Retina (tissue), 1 donor: ENCODE data around the gene ACTL9.
"Not testable (repeated sequence)": the region's sequence is repeated elsewhere in the genome, so short reads cannot be mapped to it uniquely, and the experiment has no call there.

Experiments
- DNase-seq: peaks from one replicate; pipeline ENCODE4 v3.0.0-alpha.2; 2016

ACTL9 gene, protein sequence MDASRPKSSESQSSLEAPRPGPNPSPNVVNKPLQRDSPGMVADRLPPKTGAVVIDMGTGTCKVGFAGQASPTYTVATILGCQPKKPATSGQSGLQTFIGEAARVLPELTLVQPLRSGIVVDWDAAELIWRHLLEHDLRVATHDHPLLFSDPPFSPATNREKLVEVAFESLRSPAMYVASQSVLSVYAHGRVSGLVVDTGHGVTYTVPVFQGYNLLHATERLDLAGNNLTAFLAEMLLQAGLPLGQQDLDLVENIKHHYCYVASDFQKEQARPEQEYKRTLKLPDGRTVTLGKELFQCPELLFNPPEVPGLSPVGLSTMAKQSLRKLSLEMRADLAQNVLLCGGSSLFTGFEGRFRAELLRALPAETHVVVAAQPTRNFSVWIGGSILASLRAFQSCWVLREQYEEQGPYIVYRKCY

DNA sequence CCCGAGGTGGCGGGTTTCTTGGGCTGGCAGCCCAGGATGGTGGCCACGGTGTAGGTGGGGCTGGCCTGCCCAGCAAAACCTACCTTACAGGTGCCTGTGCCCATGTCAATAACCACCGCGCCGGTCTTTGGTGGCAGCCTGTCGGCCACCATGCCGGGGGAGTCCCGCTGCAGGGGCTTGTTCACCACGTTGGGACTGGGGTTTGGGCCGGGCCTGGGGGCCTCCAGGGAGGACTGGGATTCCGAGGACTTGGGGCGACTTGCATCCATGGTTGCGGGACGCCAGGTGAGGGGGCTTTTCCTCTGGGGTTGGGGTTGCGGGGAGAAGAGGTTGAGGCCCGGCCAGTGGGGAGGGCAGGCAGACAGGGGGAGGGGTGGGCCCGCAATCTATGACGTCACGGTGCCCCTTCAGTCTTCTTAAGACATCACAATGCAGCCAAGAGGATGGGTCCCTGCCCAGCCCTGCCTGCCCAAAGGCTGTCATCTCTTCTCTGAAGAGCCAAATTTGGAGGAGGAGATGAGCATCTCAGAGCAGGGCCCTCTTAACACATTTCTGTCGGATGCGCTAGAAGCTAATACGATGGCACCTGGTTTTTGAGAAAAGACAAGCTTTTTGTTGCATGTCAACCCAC is at the start of gene ACTL9:
Gene ACTL9 (minus strand): TSS at position 363 of the 631 bp plus-strand sequence. CDS start 94 bp downstream, at position 269.
- no peak for DNase-seq

DNA sequence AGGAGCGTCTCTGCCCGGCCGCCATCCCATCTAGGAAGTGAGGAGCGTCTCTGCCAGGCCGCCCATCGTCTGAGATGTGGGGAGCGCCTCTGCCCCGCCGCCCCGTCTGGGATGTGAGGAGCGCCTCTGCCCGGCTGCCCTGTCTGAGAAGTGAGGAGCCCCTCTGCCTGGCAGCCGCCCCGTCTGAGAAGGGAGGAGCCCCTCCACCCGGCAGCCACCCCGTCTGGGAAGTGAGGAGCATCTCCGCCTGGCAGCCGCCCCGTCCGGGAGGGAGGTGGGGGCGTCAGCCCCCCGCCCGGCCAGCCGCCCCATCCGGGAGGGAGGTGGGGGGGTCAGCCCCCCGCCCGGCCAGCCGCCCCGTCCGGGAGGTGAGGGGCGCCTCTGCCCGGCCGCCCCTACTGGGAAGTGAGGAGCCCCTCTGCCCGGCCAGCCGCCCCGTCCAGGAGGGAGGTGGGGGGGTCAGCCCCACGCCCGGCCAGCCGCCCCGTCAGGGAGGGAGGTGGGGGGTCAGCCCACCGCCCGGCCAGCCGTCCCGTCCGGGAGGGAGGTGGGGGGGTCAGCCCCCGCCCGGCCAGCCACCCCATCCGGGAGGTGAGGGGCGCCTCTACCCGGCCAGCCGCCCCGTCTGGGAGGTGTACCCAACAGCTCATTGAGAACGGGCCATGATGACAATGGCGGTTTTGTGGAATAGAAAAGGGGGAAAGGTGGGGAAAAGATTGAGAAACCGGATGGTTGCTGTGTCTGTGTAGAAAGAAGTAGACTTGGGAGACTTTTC is 40.9 kb upstream of the ACTL9 start:
- DNase-seq: not testable (repeated sequence)

GRCh38 chr19:8738377-8738776 is 39.8 kb upstream of the ACTL9 start:
- DNase-seq: no peak

DNA sequence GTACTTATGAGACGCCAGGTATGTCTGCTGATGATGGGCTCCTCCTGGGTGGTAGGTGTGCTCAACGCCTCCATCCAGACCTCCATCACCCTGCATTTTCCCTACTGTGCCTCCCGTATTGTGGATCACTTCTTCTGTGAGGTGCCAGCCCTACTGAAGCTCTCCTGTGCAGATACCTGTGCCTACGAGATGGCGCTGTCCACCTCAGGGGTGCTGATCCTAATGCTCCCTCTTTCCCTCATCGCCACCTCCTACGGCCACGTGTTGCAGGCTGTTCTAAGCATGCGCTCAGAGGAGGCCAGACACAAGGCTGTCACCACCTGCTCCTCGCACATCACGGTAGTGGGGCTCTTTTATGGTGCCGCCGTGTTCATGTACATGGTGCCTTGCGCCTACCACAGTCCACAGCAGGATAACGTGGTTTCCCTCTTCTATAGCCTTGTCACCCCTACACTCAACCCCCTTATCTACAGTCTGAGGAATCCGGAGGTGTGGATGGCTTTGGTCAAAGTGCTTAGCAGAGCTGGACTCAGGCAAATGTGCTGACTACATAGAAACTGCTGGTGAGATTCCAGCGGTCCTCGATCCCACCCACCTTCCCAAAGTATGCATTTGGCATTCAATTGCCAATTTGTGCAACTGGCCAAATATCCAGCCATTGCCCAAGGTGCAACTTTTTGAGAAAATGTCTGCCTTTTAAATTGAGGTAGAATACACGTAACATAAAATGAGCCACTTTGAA is 33.0 kb upstream of the ACTL9 start:
- DNase-seq: no peak

DNA sequence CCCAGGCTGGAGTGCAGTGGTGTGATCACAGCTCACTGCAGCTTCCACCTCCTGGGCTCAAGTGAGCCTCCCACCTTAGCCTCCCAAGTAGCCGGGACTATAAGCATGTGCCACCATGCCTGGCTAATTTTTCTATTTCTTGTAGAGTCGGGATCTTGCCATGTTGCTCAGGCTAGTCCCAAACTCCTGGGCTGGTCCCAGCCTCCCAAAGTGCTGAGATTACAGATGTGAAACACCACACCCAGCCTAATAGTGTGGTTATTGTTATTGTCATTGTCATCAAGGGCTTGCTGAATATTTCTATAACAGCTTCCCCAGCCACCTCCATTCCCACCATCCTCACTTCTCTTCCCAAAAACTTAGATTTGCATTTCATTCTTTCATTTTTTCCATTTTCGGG is 25.7 kb upstream of the ACTL9 start:
- no peak for DNase-seq

GRCh38 chr19:8722032-8722431 is 23.4 kb upstream of the ACTL9 start:
- DNase-seq: no peak

DNA sequence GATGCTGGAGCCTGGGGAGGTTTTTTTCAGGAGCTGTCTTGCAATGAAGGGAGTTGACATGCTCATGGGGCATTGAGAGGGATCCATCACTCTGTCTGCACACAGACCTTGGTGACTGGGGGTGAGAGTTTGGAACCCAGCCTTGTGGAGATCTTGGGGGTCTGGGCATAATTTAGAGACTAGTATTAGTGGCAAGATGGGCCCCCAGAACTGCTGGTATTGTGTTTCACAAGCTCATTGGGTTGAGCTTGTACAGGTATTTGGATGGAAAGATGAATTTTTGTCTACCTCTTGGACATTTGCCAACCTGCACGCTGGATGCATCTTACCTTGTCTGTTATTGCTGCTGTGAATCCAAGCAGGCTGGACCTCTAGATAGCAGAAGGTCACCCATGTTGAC is 22.7 kb upstream of the ACTL9 start, which contains the start of gene OR2Z1:
Gene OR2Z1 (plus strand): TSS at position 301 of the 400 bp plus-strand sequence. CDS start 9,395 bp downstream, outside the sequence.
- no peak for DNase-seq

- not testable (repeated sequence) for DNase-seq
Measured at GRCh38 chr19:8710337-8710736, 11.7 kb upstream of the ACTL9 start.

GRCh38 chr19:8705742-8706141 is 7.1 kb upstream of the ACTL9 start:
- no peak for DNase-seq

DNA sequence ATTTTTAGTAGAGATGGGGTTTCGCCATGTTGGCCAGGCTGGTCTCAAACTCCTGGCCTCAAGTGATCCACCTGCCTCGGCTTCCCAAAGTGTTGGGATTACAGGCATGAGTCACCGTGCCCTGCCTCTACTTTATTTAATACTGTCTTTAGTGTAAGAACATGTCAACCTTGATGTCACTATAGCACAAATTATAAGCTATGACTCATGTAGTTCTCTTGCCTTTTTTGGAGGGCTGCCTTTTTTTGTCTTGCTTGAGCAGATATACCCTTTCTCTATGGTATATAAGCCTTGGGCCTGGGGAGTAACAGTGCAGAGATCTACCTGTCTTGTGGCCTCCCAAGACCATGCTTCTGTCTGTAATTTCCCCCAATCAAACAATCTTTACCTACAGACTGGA is 6.7 kb upstream of the ACTL9 start:
- DNase-seq: not testable (repeated sequence)

DNA sequence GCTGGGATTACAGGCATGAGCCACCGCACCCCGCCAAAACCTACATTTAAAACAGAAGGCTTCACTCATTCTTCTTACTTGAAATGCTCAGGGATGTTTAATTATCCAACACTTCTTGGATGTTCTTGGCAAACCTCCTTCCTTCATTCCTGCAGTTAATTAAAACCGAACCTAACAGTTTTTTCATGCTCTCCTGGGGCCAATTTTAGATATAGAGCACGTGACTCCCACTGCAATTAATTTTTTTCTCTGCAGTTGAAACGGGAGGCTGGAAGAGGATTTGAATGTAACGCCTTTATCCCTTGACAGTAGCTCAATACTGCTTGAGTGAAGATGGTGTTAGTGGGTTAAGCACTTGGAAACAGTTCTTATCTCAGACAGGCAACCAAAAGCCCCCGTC is 4.6 kb upstream of the ACTL9 start:
- DNase-seq: no peak

DNA sequence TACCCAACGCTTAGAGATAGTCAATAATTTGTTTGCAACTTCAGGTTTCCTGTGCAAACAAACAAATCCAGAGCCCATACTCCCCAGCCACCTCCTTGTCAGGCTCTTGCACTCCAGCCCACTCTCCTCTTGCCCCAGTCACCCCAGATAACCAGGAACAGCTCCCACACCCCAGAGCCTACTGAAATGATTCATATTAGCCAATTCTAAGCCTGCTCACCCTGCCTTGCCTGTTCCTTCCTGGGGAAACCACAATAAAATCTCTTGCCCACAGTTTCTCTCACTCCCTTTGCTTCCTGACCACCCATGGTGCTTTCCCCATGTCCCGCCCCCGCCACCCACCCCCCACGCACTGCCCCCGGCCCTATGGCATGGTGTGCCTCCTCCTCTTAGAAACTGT is 3.8 kb upstream of the ACTL9 start:
- DNase-seq: no peak

DNA sequence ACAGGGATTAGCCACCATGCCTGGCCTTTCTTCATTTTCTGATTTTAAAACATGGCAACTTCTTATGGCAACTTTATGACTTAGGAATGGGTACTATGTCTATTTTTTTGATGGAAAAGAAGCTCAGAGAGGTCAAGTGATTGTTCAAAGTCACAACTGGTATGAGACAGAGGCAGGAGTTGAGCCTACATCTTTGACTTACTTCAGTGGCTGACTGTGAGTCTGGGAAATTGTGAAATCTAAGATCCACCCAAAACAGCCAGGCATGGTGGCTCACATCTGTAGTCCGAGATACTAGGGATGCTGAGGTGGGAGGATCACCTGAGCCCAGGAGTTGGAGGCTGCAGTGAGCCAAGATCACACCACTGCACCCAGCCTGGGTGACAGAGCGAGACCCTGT is 2.4 kb upstream of the ACTL9 start:
- no peak for DNase-seq

DNA sequence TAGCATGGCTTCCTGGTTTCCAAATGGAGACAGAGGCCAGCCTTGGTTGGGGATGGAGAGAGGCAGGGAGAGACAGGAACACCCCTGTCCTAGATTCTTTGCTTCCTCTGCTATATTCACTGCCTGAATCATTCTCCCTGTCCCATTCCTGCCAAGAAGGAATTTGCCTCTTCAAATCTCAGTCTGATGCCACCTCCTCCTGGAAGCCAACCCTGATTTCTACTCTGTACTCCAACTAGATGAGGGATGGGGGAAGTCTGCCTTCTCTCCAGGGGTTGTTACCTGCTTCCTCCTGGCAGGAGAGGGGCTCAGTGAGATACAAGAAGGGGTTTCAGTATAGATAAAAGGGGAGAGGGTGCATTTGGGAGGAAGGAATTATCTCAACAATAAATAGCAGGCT is 1.3 kb upstream of the ACTL9 start:
- DNase-seq: no peak

DNA sequence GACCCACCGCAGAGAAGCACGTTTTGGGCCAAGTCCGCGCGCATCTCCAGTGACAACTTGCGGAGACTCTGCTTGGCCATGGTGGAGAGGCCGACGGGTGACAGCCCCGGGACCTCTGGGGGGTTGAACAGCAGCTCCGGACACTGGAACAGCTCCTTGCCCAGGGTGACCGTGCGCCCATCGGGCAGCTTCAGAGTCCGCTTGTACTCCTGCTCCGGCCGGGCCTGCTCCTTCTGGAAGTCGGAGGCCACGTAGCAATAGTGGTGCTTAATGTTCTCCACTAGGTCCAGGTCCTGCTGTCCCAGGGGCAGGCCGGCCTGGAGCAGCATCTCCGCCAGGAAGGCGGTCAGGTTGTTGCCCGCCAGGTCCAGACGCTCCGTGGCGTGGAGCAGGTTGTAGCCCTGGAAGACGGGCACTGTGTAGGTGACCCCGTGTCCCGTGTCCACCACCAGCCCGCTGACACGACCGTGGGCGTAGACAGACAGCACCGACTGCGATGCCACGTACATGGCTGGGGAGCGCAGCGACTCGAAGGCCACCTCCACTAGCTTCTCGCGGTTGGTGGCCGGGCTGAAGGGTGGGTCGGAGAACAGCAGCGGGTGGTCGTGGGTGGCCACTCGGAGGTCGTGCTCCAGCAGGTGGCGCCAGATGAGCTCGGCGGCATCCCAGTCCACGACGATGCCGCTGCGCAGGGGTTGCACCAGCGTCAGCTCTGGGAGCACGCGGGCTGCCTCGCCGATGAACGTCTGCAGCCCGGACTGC is 743 bp downstream of the ACTL9 start:
- peak; percentile 12 for DNase-seq

GRCh38 chr19:8696993-8697392 is 1.6 kb downstream of the ACTL9 start:
- DNase-seq: no peak

- DNase-seq: no peak
Measured at GRCh38 chr19:8695911-8696310, 2.7 kb downstream of the ACTL9 start.

DNA sequence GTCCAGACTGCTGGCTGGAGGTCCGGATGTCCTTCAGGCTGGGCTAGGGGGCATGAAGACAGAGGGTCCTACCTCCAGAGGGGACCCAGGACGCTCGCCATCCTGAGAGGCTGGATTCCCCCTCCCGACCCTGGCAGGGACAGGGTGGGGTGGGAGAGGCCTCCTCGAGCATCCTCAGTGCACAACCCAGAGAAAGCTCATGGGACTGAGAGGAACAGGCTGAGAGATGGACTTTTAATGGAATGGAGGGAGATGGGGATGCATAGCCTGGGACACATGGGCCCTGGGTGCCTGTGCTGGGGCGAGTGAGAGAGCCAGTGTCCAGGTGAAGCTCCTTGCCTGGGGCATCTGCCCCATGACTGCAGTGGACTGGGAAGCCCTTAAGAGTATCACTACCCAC is 3.1 kb downstream of the ACTL9 start:
- DNase-seq: no peak

DNA sequence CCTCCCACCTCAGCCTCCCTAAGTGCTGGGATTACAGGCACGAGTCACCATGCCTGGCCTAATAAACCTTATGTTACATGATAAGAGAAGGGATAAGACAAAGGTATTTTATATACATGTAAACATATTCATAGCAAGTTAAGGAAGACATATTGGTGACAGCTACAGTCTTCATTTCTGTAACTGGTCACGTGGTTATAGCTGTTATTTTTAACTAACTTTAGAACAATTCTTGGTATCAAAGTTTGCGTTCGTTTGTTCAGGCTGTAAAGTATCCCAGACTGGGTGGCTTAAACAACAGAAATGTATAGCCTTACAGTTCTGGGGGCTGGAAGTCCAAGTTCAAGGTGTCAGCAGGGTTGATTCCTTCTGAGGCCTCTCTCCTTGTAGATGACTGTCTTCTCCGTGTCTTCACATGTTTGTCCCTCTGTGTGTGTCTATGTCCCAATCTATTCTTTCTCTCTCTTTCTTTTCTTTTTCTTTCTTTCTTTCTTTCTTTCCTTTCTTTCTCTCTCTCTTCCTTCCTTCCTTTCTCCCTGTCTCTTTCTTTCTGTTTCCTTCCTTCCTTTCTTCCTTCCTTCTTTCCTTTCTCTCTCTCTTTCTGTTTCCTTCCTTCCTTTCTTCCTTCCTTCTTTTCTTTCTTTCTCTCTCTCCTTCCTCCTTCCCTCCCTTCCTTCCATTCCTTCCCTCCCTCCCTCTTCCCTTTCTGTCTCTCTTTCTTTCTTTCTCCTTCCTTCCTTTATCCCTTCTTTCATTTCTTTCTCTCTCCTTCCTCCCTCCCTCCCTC is 7.6 kb downstream of the ACTL9 start:
- no peak for DNase-seq

- DNase-seq: no peak
Measured at GRCh38 chr19:8688930-8689329, 9.7 kb downstream of the ACTL9 start.

DNA sequence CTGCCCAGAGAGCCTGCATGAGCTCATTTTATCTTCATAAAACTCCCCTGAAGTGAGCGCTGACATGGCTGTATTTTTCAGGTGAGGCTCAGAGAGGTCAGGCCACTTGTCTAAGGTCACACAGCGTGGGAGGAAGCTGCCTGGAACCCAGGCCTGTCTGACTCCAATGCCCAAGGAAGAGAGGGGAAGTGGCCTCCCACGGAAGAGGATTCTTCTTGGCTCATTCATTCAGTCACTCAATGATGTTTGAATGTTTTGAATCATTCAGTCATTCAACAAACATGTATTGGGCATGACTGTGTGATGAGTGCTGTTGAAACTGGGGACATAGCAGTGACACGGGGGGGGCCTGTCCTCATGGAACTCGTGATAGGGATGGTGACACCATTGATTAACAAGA is 12.0 kb downstream of the ACTL9 start:
- DNase-seq: no peak
